Keratinocyte (primary cell): ENCODE results near the gene TIE1. TPM values are rescaled to one million over a fixed set of nuclear protein-coding genes. Genes with fewer than 3 reads are reported as not detected.

Experiments
- DNase-seq: peaks from one replicate; pipeline ENCODE4 v3.0.0-alpha.2; 2011; ENCODE audit warnings: low read depth, missing footprints, low spot score
- FAIRE-seq: peaks from 2 replicates; lab custom pipeline; 2011; peaks lifted over from hg19 to GRCh38; lab: Jason Lieb, UNC
- H2AFZ ChIP-seq: 2 replicates; pipeline ENCODE4 v1.6.0; 2012; ENCODE audit warnings: low read length, control low read depth, inconsistent platforms; ENCODE audit not compliant: control insufficient read depth
- H3K27ac ChIP-seq: 2 replicates; pipeline ENCODE4 v1.5.1; 2011; ENCODE audit warnings: low read length; ENCODE audit not compliant: control insufficient read depth, insufficient read depth
- H3K27me3 ChIP-seq: 3 replicates; pipeline ENCODE4 v1.6.0; 2011; ENCODE audit warnings: low read length; ENCODE audit not compliant: control insufficient read depth, insufficient read depth; ENCODE audit errors: extremely low read depth
- H3K36me3 ChIP-seq, 2 experiments: 2 replicates in 1 of 2; 3 replicates in 1 of 2; pipeline ENCODE4 v1.5.1; 2011; ENCODE audit warnings: low read length in 2 of 2, mild to moderate bottlenecking in 1 of 2; ENCODE audit not compliant: control insufficient read depth in 2 of 2, insufficient read depth in 2 of 2; ENCODE audit errors: extremely low read depth in 1 of 2
- H3K4me1 ChIP-seq: 3 replicates; pipeline ENCODE4 v1.5.1; 2011; ENCODE audit warnings: low read length; ENCODE audit not compliant: control insufficient read depth, insufficient read depth; ENCODE audit errors: extremely low read depth
- H3K4me2 ChIP-seq: 3 replicates; pipeline ENCODE4 v1.6.0; 2011; ENCODE audit warnings: low read depth, low read length; ENCODE audit not compliant: control insufficient read depth, insufficient read depth; ENCODE audit errors: extremely low read depth
- H3K4me3 ChIP-seq, 3 experiments: fragments of 200-600 bp in 1 of 3; sonication (generic) in 1 of 3; 2 replicates in 2 of 3; 3 replicates in 1 of 3; pipeline ENCODE4 v1.5.1; 2011 to 2016; ENCODE audit warnings: low read length in 3 of 3, mild to moderate bottlenecking in 3 of 3, control low read depth in 2 of 3, inconsistent platforms in 1 of 3, low read depth in 1 of 3, mixed read lengths in 1 of 3, mixed run types in 1 of 3, moderate library complexity in 1 of 3; ENCODE audit not compliant: control insufficient read depth in 2 of 3, insufficient read depth in 2 of 3; ENCODE audit errors: extremely low read depth in 1 of 3
- H3K79me2 ChIP-seq: 2 replicates; pipeline ENCODE4 v1.6.0; 2012; ENCODE audit warnings: low read length; ENCODE audit not compliant: control insufficient read depth, insufficient read depth
- H3K9ac ChIP-seq: 3 replicates; pipeline ENCODE4 v1.6.0; 2011; ENCODE audit warnings: low read length; ENCODE audit not compliant: control insufficient read depth, insufficient read depth; ENCODE audit errors: extremely low read depth
- H3K9me1 ChIP-seq: 3 replicates; pipeline ENCODE4 v1.6.0; 2011; ENCODE audit warnings: low read length; ENCODE audit not compliant: control insufficient read depth, insufficient read depth; ENCODE audit errors: extremely low read depth
- H3K9me3 ChIP-seq: 2 replicates; pipeline ENCODE4 v1.5.1; 2012; ENCODE audit warnings: low read depth, low read length; ENCODE audit not compliant: control insufficient read depth
- H4K20me1 ChIP-seq: 3 replicates; pipeline ENCODE4 v1.6.0; 2011; ENCODE audit warnings: low read length; ENCODE audit not compliant: control insufficient read depth, insufficient read depth; ENCODE audit errors: extremely low read depth
- EZH2 ChIP-seq: IDR thresholded peaks from one replicate; pipeline ENCODE4 v1.6.1; 2012; ENCODE audit warnings: inconsistent platforms, mild to moderate bottlenecking, low read length, moderate library complexity
- dilution Hi-C: fragments of 300-500 bp; cut with MboI; formaldehyde crosslinking; loops from one replicate; pipeline ENCODE4 v1.7.0; 2020; ENCODE audit warnings: low sequenced_read_pairs; ENCODE audit not compliant: extremely low pct_ligation_motif_present
- polyA plus RNA-seq, 5 experiments: library from polyadenylated mRNA; depleted of rRNA in 3 of 5; stranded (reverse) in 3 of 5; stranded (forward) in 1 of 5; unstranded in 1 of 5; fragments of >200 nt; gene quantifications; 1 replicate in 1 of 5; 2 replicates in 3 of 5; 3 replicates in 1 of 5; pipeline versions ENCODE4 v1.2.1 to v1.2.3, GENCODE V29; 2011 to 2012; ENCODE audit warnings: missing spikeins in 2 of 5, low read depth in 1 of 5, low replicate concordance in 1 of 5
- TF ChIP-seq, protein P1 (sequence below), 3 experiments: IDR thresholded peaks in 1 of 3; conservative IDR thresholded peaks in 1 of 3; optimal IDR thresholded peaks in 1 of 3; 2 replicates in 2 of 3; 3 replicates in 1 of 3; pipeline versions ENCODE3 to v1.5.1; 2011; ENCODE audit warnings: low read length in 3 of 3, mild to moderate bottlenecking in 3 of 3, moderate library complexity in 2 of 3, control low read depth in 1 of 3, inconsistent platforms in 1 of 3; ENCODE audit not compliant: insufficient read depth in 2 of 3; ENCODE audit errors: extremely low read depth in 1 of 3

TIE1 gene
- polyA plus RNA-seq, 1 donor (not counting 4 experiments of a cell fraction or from before 2014, with no cell fraction given), result not detected

- TF ChIP-seq EZH2, result no peak
- TF ChIP-seq, protein P1, sequence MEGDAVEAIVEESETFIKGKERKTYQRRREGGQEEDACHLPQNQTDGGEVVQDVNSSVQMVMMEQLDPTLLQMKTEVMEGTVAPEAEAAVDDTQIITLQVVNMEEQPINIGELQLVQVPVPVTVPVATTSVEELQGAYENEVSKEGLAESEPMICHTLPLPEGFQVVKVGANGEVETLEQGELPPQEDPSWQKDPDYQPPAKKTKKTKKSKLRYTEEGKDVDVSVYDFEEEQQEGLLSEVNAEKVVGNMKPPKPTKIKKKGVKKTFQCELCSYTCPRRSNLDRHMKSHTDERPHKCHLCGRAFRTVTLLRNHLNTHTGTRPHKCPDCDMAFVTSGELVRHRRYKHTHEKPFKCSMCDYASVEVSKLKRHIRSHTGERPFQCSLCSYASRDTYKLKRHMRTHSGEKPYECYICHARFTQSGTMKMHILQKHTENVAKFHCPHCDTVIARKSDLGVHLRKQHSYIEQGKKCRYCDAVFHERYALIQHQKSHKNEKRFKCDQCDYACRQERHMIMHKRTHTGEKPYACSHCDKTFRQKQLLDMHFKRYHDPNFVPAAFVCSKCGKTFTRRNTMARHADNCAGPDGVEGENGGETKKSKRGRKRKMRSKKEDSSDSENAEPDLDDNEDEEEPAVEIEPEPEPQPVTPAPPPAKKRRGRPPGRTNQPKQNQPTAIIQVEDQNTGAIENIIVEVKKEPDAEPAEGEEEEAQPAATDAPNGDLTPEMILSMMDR (optimal IDR thresholded peaks at IDR 0.05 in 1 of 3, IDR thresholded peaks at IDR 0.05 in 1 of 3, conservative IDR thresholded peaks at IDR 0.05 in 1 of 3; ENCODE audit: extremely low read depth in 1 of 3, insufficient read depth in 2 of 3, low read length in 3 of 3), result no peak
- no peaks in the 10 kb centered on the region for H4K20me1 ChIP-seq
- H3K9ac ChIP-seq, result no peak overlapping the region
- no peak overlapping the region for H3K4me3 ChIP-seq
- H3K79me2 ChIP-seq, result no peaks in the 10 kb centered on the region
- FAIRE-seq (no peak), DNase-seq (no peak)
- dilution Hi-C loops, result no loop called here
- H3K4me2 ChIP-seq, result no peak overlapping the region
- H3K27ac ChIP-seq, result no peak overlapping the region
- H3K9me1 ChIP-seq, result no peaks in the 10 kb centered on the region
- no peaks in the 10 kb centered on the region for H3K27me3 ChIP-seq
- H3K4me1 ChIP-seq, result peaks cover 9% of the 10 kb centered on the region
- H3K36me3 ChIP-seq, result no peaks in the 10 kb centered on the region
- no peak overlapping the region for H2AFZ ChIP-seq
- no peaks in the 10 kb centered on the region for H3K9me3 ChIP-seq
These were observed 2.7 kb upstream of the TIE1 start for GRCh38 chr1:43298055-43298454.

DNA sequence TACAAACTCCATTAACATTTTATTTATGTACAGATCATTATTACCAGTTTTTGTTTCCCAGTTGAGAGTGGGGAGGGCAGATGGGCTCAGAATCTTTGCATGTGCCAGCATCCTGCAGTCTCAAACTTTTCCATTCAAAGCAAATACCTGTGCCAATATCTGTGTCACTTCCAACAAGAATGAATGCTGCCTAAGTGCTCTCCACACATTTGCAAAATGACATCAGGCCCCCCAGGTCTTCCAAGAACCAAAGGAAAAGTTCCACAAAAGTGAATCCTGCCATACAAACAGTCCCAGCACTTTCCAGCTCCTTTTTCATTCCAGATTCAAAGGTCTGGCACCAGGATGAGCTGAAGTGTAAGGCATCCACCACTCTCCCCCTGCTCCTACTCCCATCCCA lies 1.7 kb upstream of the TIE1 start:
- DNase-seq (no peak), FAIRE-seq (no peak)
- Histone ChIP-seq H3K4me2 (no peak overlapping the region), H4K20me1 (no peaks in the 10 kb centered on the region), H3K4me1 (peaks cover 7% of the 10 kb centered on the region), H3K36me3 (no peaks in the 10 kb centered on the region), H3K9ac (no peak overlapping the region), H3K27me3 (peaks cover 4% of the 10 kb centered on the region), H3K27ac (no peak overlapping the region), H3K79me2 (no peaks in the 10 kb centered on the region), H2AFZ (no peak overlapping the region), H3K9me1 (no peaks in the 10 kb centered on the region), H3K9me3 (no peaks in the 10 kb centered on the region), H3K4me3 (no peak overlapping the region)
- TF ChIP-seq EZH2, result no peak
- TF ChIP-seq, protein P1 (optimal IDR thresholded peaks at IDR 0.05 in 1 of 3, IDR thresholded peaks at IDR 0.05 in 1 of 3, conservative IDR thresholded peaks at IDR 0.05 in 1 of 3; ENCODE audit: extremely low read depth in 1 of 3, insufficient read depth in 2 of 3, low read length in 3 of 3), result no peak
- dilution Hi-C loops, result no loop called here
